ENCODE results near the gene ISG15. TPM values are rescaled to one million over a fixed set of nuclear protein-coding genes. Genes with fewer than 3 reads are reported as not detected.
"Not testable (repeated sequence)": the region's sequence is repeated elsewhere in the genome, so short reads cannot be mapped to it uniquely, and the experiment has no call there.

ISG15 gene
- total RNA-seq, 1 donor from 2014 or later, result 18.2 TPM

DNA sequence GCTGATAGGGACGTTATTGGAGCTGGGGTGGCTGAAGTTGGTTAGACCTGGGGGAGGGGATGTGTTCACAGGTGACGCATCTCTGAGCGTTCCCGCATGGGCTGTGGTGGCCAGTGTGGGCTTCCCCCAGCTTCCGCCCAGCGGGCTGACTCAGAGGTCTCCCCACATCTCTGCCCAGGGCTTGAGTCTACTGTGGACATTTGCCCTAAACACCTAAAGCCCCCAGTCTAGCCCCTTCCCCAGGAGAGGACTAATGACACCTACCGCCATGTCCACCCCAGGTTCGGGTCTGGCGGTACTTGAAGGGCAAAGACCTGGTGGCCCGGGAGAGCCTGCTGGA lies 8.6 kb downstream of the ISG15 start:
- intact Hi-C loops (cut with DNase I), result loop anchor here (5.0 kb wide), 1 partner anchor 95 kb away; the partner anchor contains the start of gene C1orf159
- DNase-seq (ENCODE audit: low spot score), result no peak

DNA sequence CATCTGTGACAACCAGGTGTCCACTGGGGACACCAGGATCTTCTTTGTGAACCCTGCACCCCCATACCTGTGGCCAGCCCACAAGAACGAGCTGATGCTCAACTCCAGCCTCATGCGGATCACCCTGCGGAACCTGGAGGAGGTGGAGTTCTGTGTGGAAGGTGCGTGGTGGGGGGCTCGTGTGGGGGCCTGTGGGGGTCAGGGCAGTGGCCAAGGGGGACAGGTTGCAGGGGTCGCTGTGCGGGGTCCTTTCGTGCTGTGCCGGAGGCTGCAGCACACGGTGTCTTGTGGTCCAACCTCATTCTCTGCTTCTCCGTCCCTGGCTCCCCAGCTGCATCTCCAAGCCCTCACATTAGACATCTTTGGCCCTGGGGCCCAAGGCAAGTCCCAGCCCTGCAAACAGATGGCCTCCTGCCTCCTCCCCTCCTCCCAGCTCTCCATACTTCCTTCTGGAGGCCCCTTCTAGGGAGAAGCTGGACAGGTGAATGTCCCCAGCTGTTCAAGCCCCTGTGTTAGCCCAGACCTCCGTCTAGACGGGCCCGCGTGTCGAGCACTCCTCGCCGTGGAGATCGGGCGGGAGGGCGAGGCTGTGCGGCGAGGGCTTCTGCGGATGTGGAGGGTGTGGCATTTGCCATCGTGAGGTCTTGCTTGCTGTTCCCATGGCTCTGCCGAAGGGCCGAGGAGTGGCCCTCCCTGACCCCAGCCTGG lies 9.2 kb downstream of the ISG15 start:
- DNase-seq (ENCODE audit: low spot score), result no peak
- intact Hi-C loops (cut with DNase I), result loop anchor here (5.0 kb wide), 1 partner anchor 95 kb away; the partner anchor contains the start of gene C1orf159

DNA sequence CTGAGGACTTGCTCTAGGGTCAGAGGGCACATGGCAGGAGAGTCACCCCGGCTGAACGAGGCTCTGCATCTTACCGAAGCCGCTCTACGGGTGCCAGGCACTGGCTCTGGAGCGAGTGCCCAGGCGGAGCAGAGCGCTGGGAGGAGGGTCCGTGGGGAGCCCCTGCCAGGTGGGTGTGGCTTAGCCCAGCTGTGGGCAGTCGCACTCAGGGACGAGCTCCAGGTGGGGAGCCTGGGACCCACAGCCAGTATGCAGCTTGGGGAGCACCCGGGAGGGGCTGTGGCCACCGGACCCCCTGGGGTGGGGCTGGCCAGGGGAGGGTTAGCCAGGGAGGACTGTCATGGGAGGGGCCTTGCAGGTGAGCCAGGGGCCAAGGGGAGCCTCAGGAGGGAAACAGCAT lies 10.4 kb downstream of the ISG15 start:
- DNase-seq (ENCODE audit: low spot score), result no peak
- intact Hi-C loops (cut with DNase I), result loop anchor here (5.0 kb wide), 1 partner anchor 94 kb away; the partner anchor contains the start of gene C1orf159

DNA sequence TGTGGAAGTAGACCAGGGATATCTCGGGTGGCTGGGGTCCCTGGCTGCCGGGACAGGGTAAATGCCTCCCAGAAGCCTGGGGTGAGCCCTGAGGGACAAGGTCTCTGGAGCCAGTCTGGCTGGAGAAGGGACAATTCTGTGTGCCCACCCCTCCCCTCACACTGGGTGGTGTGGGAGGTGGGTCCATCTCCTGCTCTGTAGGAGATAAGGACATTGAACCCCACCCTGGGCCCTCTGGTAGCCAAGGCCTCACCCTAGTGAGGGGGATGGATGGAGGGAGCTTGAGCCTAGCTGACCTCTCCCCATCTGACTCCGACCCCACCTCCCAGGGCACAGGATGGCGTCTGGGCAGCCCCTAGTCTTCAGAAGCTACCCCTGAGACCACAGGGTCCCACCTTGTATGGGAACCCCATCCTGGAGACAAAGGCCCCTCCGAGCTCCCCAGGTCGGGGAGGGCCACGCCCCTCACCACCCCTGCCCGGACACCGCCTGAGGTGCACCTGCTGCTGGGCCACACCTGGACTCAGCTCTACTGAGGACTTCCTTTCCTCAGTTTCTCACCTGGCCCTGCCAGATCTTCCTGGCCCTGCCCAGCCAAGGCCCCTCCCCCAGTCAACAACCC lies 11.0 kb downstream of the ISG15 start:
- intact Hi-C loops (cut with DNase I), result loop anchor here (5.0 kb wide), 1 partner anchor 93 kb away; the partner anchor contains the start of gene C1orf159
- no peak for DNase-seq (ENCODE audit: low spot score)

DNA sequence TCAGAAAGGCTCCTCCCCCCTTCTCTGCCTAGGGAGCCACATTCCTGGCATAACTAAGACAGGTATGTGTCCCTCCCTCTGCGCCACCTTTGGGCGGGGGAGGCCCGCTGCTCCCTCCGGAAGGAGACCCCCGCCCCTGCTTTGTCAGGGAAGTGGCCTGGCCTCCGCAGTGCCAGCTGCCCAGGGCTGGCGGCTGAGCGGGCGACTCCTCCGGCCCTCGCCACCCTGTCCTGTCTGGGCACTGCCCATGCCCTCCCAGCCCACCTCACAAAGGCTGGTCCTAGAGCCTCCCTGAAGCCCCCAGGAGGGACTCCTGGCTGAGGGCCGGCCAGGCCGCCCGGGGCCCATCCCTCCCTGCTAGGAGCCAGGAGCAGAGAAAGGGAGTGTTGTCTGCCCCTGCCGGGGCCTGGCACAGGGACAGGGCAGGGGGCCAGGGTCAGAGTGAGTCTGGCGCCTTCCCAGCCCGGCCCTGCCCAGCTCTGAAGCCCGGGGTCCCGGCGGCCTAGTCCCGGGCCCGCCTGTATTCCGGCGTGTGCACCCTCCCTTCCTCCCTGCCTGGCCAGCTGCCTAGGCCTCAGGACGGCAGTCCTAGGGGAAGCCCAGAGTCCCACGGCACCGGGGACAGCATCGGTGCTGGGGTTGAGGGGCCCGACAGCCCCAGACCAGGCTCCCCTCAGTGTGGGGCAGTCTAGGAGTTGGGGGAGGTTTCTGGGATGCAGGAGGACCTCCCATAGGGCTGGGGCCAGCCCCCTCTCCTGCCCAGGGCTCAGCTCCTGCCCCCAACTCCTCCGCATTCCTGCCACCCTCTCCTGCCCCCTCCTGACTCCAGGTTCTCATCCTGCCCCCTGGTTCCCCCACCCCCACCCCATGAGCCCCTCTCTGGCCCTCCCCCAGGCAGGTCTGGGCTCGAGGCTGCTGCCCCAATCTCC lies 11.7 kb downstream of the ISG15 start:
- intact Hi-C loops (cut with DNase I), result loop anchor here (5.0 kb wide), 1 partner anchor 92 kb away; the partner anchor contains the start of gene C1orf159
- DNase-seq (ENCODE audit: low spot score), result no peak

DNA sequence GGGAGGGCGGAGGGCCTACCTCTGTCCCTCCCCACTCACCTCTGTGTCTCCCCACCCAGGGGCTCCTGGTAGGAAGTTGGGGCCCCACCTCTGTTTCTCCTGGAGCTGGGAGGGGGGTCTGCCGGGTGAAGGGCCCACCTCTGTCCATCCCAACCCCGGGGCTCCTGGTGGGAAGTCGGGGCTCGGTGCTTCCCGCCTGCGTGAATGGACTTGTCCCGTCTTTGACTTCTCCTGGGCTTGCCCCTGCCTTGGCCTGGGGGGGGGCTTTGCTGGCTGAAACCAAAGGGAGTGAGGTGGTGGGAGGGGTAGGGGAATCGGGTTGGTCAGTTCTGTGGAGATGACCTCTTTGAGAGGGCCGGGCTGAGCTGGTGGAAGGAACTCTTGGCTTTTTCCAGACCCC lies 12.4 kb downstream of the ISG15 start:
- intact Hi-C loops (cut with DNase I), result no loop called here
- DNase-seq (ENCODE audit: low spot score), result no peak

DNA sequence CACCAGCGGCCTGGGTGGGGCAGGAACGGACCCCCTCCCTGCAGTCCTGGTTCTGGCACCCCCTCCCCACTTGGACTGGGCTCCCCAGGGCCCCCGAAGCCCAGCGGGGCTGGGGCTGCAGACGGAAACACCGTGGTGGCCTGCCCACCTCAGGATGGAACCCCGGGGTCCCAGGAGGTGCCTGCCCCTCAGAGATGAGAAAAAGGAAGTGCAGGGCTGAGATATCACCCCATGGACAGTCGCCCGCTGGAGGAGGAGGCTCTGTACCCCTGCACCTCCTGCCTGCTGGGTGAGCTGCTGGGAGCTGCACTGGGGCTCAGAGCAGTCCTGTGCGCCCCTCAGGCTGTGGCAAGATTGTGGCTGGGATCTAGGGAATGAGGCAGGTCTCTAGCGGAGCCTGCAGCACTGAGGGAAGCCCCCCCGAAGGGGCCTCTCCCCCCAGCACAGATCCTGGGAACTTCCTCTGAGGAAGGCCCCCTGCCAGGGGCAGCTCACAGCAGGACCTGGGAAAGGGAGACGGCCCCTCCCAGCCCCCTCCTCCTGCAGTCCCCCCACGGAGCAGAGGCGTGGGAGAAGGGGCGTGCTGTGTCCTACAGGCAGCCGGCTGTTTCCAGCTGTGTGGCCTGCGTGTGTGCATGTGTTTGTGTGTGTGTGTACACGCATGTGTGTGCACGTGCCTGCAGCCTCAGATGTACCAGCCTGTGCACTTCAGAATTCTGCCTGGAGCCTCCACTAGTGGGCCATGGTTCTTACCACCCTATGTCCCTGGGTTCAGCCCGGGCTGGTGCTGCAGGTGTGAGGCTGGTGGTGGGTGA lies 13.5 kb downstream of the ISG15 start:
- intact Hi-C loops (cut with DNase I), result no loop called here

DNA sequence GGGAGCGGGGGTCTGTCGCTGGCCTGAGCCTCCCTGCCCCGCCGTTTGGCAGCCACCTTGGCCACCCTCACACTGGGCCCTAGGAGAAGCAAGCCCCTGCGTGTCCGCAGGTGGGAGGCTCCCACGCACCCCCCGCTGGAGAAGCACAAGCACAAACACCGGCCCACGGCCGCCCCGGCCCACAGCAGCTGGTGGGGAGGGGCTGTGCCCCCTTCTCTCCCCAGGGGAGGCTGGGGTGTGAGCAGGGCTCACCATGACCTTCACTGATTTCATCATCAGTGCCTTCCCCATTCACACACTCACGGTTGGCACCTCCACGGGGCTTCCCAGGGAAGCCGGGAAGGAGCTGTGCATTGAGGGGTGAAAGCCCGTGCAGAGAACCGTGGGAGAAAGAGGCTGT lies 14.5 kb downstream of the ISG15 start:
- intact Hi-C loops (cut with DNase I), result no loop called here
- no peak for DNase-seq (ENCODE audit: low spot score)

More for the DNA sequence above, 13.5 kb downstream of the ISG15 start:
- no peak for DNase-seq (ENCODE audit: low spot score)

DNA sequence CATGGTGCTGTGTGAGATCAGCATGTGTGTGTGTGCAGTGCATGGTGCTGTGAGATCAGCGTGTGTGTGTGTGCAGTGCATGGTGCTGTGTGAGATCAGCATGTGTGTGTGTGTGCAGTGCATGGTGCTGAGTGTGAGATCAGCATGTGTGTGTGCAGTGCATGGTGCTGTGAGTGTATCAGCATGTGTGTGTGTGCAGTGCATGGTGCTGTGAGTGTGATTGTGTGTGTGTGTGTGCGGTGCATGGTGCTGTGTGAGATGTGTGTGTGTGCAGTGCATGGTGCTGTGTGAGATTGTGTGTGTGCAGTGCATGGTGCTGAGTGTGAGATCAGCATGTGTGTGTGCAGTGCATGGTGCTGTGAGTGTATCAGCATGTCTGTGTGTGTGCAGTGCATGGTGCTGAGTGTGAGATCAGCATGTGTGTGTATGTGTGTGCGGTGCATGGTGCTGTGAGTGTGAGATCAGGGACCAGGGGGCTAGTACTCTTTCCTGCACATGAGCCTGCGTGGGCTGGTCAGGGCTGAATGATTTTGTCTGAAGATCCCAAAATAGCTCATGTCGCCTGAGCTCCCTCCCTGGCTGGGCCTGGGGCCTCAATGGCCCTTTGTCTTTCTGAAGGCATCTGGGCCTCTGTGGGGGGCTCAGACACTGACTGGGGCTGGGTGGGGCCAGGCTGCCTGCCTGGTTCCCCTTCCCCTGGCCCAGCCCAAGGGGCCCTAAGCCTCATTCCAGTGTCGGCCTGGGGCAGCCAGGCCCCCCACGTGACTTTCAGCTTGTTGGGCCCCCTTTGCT lies 17.8 kb downstream of the ISG15 start:
- intact Hi-C loops (cut with DNase I); DNase-seq (ENCODE audit: low spot score): not testable (repeated sequence)

DNA sequence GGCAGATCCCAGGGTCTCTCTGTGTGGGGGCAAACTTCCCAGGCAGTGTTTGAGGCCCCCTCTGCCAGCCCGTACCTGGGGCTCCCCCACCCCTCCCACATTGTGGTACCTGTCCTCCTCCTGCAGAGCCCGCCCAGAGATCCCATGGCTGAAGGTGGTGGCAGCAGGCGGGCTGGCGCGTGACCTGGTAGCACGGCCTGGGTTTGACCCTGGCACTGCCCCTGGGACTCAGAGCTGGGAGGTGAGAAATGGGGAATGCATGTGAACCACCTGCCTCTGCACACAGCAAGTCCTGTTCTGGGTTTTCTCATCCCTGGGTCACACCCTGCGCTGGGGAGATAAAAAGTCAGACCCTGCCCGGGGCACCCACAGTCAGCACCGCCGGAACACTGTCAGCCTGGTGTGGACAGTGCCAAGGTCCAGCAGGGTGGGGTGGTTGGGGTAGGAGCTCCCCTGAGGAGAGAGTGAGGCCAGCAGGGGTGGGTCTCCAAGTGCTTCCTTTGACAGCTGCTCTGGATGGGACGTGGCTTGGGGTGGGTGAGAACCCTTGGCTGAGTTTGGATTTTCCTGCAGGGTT lies 18.4 kb downstream of the ISG15 start:
- intact Hi-C loops (cut with DNase I), result loop anchor here (2.0 kb wide), 1 partner anchor 31 kb away; no protein-coding TSS in a partner anchor
- DNase-seq (ENCODE audit: low spot score), result no peak

DNA sequence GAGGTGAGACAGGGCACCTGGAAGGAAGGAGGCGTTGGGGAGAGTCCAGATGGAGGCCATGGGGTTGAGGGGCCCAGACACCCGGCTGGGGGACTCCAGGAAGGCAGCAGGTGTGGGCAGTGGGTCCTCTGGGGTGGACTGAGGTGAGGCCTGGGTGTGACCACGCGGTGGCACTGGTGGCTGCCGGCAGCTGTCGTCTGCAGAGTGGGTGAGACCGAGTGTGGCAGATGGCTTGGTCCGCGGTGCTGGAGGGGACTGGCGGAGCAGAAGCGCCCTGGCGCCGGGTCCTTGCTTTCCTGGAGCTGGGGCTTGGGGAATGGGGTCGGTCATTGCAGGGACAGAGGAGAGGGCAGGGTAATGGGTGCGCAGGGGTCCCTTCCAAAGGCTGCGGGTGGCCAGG lies 19.1 kb downstream of the ISG15 start:
- intact Hi-C loops (cut with DNase I), result loop anchor here (2.0 kb wide), 1 partner anchor 30 kb away; no protein-coding TSS in a partner anchor
- no peak for DNase-seq (ENCODE audit: low spot score)

DNA sequence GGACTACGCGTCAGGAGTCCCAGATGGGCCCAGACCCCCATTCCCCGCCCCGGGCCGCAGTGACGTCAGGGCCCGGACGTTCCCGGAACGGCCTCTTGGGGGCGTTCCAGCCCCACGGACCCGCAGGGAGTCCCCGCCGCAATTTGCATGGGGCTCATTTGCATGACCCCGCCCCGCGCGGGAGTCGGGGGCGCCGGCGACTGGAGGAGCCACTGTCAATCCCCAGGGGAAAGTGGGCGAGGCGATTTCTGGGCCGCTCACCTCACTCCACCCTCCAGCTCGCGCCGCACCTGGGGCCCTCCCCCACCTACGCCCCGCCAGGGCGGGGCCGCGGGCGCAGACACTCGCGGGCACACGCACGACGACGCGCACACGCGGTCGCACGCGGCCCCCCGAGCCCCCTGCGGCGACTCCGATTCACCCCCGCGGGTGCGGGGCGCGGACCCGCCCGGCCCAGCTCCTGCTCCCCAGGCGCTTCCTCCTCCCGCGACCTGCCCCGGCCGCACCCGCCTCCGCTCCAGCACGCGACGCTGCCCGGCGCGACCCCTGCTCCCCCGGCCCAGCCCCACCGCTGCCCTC lies 19.8 kb downstream of the ISG15 start:
- no peak for DNase-seq (ENCODE audit: low spot score)
- intact Hi-C loops (cut with DNase I), result loop anchor here (2.0 kb wide), 1 partner anchor 30 kb away; no protein-coding TSS in a partner anchor

DNA sequence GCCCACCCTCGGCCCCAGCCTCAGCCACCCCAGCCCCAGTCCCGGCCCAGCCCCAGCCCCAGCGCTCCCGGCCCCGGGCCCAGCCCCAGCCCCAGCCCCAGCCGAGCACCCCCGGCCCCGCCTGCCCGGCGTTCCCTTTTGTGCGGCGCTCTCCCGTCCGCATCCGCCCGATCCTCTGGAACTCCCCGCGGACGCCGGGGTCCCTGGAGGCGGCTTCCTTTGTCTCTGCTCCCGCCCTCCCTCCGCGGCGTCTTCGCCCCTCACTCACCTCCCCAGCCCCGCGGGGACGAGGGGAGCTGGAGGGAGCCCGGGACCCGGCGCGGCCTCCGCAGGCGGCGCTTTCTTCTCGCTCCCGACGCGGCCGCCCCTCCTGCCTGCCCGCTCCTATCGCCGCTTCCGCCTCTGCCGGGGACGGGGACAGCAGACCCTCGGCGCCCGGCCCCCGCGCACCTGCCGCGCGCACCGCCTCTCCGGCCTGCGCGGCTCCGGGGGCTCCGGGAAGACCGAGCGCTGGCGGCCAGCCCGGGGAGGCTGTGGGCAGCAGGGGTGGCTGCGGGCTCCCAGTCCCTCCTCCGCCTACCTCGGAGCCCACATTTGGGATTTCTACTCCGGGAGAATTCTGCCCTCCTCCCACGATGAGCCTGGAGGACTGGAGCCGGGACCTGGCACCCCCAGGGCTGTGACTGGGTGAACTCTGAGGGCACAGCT lies 20.6 kb downstream of the ISG15 start:
- intact Hi-C loops (cut with DNase I), result loop anchor here (2.0 kb wide), 1 partner anchor 29 kb away; no protein-coding TSS in a partner anchor
- no peak for DNase-seq (ENCODE audit: low spot score)

DNA sequence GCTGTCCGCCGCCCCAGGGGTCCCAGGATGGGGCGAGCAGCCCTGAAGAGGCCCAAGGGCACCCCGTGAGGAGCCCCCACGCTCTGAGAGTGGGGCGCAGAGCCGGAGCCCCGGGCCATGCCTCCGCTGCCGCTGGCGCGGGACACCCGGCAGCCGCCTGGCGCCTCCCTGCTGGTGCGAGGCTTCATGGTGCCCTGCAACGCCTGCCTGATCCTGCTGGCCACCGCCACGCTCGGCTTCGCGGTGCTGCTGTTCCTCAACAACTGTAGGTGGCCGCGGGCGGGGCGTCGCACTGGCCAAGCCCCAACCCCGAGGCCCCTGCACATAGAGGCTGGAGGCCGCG lies 21.1 kb downstream of the ISG15 start:
- DNase-seq (ENCODE audit: low spot score), result no peak
- intact Hi-C loops (cut with DNase I), result no loop called here

DNA sequence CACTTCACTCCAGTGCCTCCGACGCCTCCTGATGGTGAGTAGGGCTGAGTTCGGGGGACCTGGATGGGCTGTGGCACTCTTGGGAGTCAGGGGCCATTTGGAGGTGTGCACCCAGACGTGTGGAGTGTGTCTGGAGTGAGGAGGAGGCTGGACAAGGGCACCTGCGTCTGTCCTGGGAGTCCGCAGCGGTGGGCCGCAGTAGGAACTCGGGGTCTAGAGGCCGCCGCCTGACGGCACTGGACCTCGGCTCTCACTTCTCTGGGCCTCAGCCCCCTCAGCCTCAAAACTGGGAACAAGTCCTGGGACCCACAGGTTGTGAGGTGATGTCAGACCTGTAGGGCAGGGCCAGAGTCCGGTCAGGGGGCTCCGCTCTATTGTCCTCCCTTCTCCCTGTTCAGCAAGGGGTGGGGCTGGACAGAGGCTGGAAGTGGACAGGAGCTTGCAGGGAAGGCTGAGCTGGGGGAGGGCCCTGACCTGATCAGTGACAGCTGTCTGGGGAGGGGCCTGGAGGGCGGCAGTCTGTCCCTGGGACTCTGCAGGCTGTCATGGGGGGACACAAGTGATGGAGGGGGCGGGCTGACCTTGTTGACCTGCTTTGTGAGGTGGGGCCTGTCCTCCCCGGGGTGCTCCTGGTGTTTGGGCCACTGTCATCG lies 22.1 kb downstream of the ISG15 start:
- intact Hi-C loops (cut with DNase I), result no loop called here
- DNase-seq (ENCODE audit: low spot score), result no peak

Data from cardiac septum (tissue), 1 donor.